Dedifferentiated amniotic fluid mesenchymal stem cell (primary cell): ENCODE results near the gene CSTA.
"Not testable (repeated sequence)": the region's sequence is repeated elsewhere in the genome, so short reads cannot be mapped to it uniquely, and the experiment has no call there.

Experiments used
- DNase-seq: peaks from one replicate; pipeline ENCODE4 v3.0.0-alpha.2; 2016; ENCODE audit errors: extremely low spot score

Gene CSTA

GRCh38 chr3:122322095-122323075 lies 2.7 kb upstream of the CSTA start:
- no peak for DNase-seq

GRCh38 chr3:122325769-122326168 lies 721 bp downstream of the CSTA start:
- DNase-seq = no peak

GRCh38 chr3:122331886-122332285 lies 6.8 kb downstream of the CSTA start:
- no peak for DNase-seq

- no peak for DNase-seq
Measured at GRCh38 chr3:122332551-122332950, 7.5 kb downstream of the CSTA start.

GRCh38 chr3:122342803-122343202 lies 17.8 kb downstream of the CSTA start:
- no peak for DNase-seq

GRCh38 chr3:122343654-122344053 lies 18.6 kb downstream of the CSTA start:
- DNase-seq = no peak

GRCh38 chr3:122349171-122349570 lies 24.1 kb downstream of the CSTA start:
- no peak for DNase-seq

GRCh38 chr3:122350814-122351418 lies 25.9 kb downstream of the CSTA start:
- no peak for DNase-seq

- DNase-seq = no peak
Measured at GRCh38 chr3:122351612-122352011, 26.6 kb downstream of the CSTA start.

- DNase-seq = no peak
Measured at GRCh38 chr3:122353215-122353614, 28.2 kb downstream of the CSTA start.

GRCh38 chr3:122353893-122354401 lies 28.9 kb downstream of the CSTA start:
- no peak for DNase-seq

GRCh38 chr3:122355612-122356011 lies 30.6 kb downstream of the CSTA start:
- no peak for DNase-seq

- no peak for DNase-seq
Measured at GRCh38 chr3:122356402-122356801, 31.4 kb downstream of the CSTA start.

- DNase-seq = no peak
Measured at GRCh38 chr3:122357828-122358702, 33.0 kb downstream of the CSTA start.

GRCh38 chr3:122358703-122359032 lies 33.6 kb downstream of the CSTA start:
- DNase-seq = no peak

GRCh38 chr3:122362026-122362425 lies 37.0 kb downstream of the CSTA start:
- no peak for DNase-seq

GRCh38 chr3:122364490-122364889 lies 39.4 kb downstream of the CSTA start:
- no peak for DNase-seq

GRCh38 chr3:122365073-122365472 lies 40.0 kb downstream of the CSTA start:
- DNase-seq = no peak

GRCh38 chr3:122365582-122366378 lies 40.7 kb downstream of the CSTA start:
- DNase-seq = not testable (repeated sequence)

GRCh38 chr3:122366379-122366749 lies 41.3 kb downstream of the CSTA start:
- no peak for DNase-seq

GRCh38 chr3:122374034-122374433 lies 49.0 kb downstream of the CSTA start:
- DNase-seq = no peak
